B cell (primary cell): Measurements from ENCODE around the gene INSIG1.

Experiments used
- EZH2 ChIP-seq: IDR thresholded peaks from 2 replicates; pipeline ENCODE4 v1.6.1; 2012; ENCODE audit warnings: borderline replicate concordance, low read depth, mild to moderate bottlenecking, moderate library complexity, low read length; ENCODE audit not compliant: insufficient read depth, poor library complexity, severe bottlenecking
- TF ChIP-seq, protein P1 (sequence below): fragments of 200-600 bp; IDR thresholded peaks from one replicate; pipeline ENCODE4 v1.8.0; 2022; ENCODE audit warnings: antibody characterized with exemption, mild to moderate bottlenecking

DNA sequence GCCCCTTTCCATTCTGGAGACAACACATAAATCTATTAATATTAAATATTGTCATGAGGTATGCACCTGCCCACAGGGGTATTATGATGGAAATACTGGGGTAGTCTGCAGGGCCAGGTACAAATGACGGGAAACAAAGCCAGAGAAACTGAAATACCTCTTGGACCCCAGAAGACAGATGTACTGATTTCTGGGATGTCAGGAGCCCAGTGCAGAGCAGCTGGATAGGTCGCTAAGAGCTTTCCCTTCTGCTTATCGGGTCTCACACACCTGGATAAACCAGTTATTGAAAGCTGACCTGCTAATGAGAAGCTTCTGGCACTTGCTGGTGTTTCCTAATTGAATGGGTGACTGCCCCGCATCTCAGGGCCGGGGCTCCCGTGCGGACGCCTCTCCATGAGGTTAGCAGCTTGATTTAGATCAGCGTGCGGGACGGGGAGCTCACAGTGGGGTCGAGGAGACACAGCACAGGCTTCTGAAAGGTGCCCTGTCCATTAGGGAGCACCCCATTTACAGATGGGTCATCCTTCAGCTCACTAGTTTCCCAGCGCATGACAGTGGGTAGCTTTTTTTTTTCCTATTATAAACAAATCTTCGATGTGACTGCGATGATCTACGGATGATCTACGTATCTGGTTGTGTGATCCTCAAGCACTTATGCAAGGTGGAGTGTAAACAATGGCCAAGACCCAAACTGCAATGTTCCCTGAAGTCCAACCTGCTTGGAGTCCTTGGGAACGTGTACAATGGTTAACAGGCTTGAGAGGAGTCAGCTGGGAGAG is 1.5 kb upstream of the INSIG1 start:
- TF ChIP-seq, protein P1, sequence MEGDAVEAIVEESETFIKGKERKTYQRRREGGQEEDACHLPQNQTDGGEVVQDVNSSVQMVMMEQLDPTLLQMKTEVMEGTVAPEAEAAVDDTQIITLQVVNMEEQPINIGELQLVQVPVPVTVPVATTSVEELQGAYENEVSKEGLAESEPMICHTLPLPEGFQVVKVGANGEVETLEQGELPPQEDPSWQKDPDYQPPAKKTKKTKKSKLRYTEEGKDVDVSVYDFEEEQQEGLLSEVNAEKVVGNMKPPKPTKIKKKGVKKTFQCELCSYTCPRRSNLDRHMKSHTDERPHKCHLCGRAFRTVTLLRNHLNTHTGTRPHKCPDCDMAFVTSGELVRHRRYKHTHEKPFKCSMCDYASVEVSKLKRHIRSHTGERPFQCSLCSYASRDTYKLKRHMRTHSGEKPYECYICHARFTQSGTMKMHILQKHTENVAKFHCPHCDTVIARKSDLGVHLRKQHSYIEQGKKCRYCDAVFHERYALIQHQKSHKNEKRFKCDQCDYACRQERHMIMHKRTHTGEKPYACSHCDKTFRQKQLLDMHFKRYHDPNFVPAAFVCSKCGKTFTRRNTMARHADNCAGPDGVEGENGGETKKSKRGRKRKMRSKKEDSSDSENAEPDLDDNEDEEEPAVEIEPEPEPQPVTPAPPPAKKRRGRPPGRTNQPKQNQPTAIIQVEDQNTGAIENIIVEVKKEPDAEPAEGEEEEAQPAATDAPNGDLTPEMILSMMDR: no peak
- no peak for TF ChIP-seq EZH2
